IPS DF 6.9 (cell line): ENCODE data around the gene PIH1D1.

Source experiments
- DNase-seq: peaks from one replicate; pipeline ENCODE4 v3.0.0-alpha.2; 2013; ENCODE audit warnings: low read depth, low spot score
- H3K27ac ChIP-seq: one replicate; pipeline ENCODE4 v1.5.1; 2013; ENCODE audit warnings: low read length, control low read depth
- H3K27me3 ChIP-seq: 2 replicates; pipeline ENCODE4 v1.6.1; 2013; ENCODE audit warnings: mild to moderate bottlenecking, low read length; ENCODE audit not compliant: control insufficient read depth, insufficient read depth
- H3K36me3 ChIP-seq: 2 replicates; pipeline ENCODE4 v1.6.1; 2013; ENCODE audit warnings: low read length; ENCODE audit not compliant: control insufficient read depth, insufficient read depth
- H3K4me1 ChIP-seq: 2 replicates; pipeline ENCODE4 v1.6.1; 2013; ENCODE audit warnings: low read length; ENCODE audit not compliant: control insufficient read depth, insufficient read depth
- H3K4me3 ChIP-seq: 2 replicates; pipeline ENCODE4 v1.5.1; 2013; ENCODE audit warnings: mild to moderate bottlenecking, low read length
- H3K9me3 ChIP-seq: 2 replicates; pipeline ENCODE4 v1.6.1; 2013; ENCODE audit warnings: low read length, inconsistent platforms; ENCODE audit not compliant: control insufficient read depth, insufficient read depth
- WGBS: extraction: QIAGEN DNeasy Blood & Tissue Kit; methylation state at CpG from one replicate; pipeline ENCODE4 v1.1.7; 2013; ENCODE audit warnings: mixed read lengths, missing lambda C conversion rate; ENCODE audit not compliant: insufficient read length, insufficient coverage; 5-methylcytosine and 5-hydroxymethylcytosine counted together

Gene PIH1D1

DNA sequence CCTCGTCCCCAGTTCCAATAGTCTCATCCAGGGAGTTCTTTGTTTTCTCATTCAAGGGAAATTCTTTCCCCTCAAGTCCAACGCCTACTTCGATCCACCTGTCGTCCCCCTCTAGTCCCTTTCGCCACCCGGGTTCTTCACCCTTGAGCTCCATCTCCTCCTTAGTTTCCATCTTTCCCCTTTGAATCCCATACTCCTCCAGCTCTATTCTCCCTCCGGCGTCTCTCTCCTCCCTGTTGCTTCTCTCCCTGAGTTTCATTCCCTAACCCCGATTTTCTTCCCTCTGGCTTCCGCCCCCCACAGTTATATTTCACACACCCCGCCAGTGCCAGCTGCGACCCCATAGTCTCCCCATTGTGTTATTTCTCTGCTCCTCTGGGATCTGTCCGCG lies 9.7 kb downstream of the PIH1D1 start:
- Histone ChIP-seq H3K36me3 (peaks cover 6% of the 10 kb centered on the region), H3K27ac (no peak overlapping the region), H3K4me3 (peak overlapping the region; percentile 3; the same call in 1 of the 2 replicates), H3K4me1 (no peaks in the 10 kb centered on the region; the same call in 1 of the 2 replicates), H3K9me3 (no peaks in the 10 kb centered on the region), H3K27me3 (peaks cover 22% of the 10 kb centered on the region; the same call in 1 of the 2 replicates)
- DNase-seq, result no peak
- no CpG with 5 or more reads among the region's 14 CpGs for WGBS

- peaks cover 3% of the 10 kb centered on the region; the same call in 1 of the 2 replicates for H3K4me1 ChIP-seq
- no peak for DNase-seq
- no peaks in the 10 kb centered on the region for H3K36me3 ChIP-seq
- WGBS, result no CpG with 5 or more reads among the region's 56 CpGs
- no peaks in the 10 kb centered on the region for H3K9me3 ChIP-seq
- peaks cover 22% of the 10 kb centered on the region; the same call in 1 of the 2 replicates for H3K27me3 ChIP-seq
- H3K27ac ChIP-seq, result no peak within 1 kb of the TSS
- peak within 1 kb of the TSS; percentile 23; the same call in 1 of the 2 replicates for H3K4me3 ChIP-seq
Observed at GRCh38 chr19:49441210-49441959, 10.2 kb downstream of the PIH1D1 start, which contains the start of gene SLC17A7. TSS of gene SLC17A7 (minus strand) at chr19:49441527. CDS start at chr19:49441379, 148 bp downstream.

- WGBS, result no CpG with 5 or more reads among the region's 19 CpGs
- Histone ChIP-seq H3K27ac (no peak overlapping the region), H3K4me1 (peaks cover 6% of the 10 kb centered on the region; the same call in 1 of the 2 replicates), H3K4me3 (peak overlapping the region; percentile 18; the same call in 1 of the 2 replicates), H3K9me3 (no peaks in the 10 kb centered on the region), H3K36me3 (no peaks in the 10 kb centered on the region), H3K27me3 (peaks cover 22% of the 10 kb centered on the region; the same call in 1 of the 2 replicates)
- DNase-seq, result no peak
Observed at GRCh38 chr19:49440439-49441209, 11.0 kb downstream of the PIH1D1 start.

GRCh38 chr19:49439836-49440235 lies 11.8 kb downstream of the PIH1D1 start:
- Histone ChIP-seq H3K36me3 (no peaks in the 10 kb centered on the region), H3K9me3 (no peaks in the 10 kb centered on the region), H3K4me3 (no peak overlapping the region), H3K27me3 (peaks cover 22% of the 10 kb centered on the region; the same call in 1 of the 2 replicates), H3K27ac (no peak overlapping the region), H3K4me1 (peaks cover 6% of the 10 kb centered on the region; the same call in 1 of the 2 replicates)
- WGBS, result no CpG with 5 or more reads among the region's 6 CpGs
- no peak for DNase-seq

DNA sequence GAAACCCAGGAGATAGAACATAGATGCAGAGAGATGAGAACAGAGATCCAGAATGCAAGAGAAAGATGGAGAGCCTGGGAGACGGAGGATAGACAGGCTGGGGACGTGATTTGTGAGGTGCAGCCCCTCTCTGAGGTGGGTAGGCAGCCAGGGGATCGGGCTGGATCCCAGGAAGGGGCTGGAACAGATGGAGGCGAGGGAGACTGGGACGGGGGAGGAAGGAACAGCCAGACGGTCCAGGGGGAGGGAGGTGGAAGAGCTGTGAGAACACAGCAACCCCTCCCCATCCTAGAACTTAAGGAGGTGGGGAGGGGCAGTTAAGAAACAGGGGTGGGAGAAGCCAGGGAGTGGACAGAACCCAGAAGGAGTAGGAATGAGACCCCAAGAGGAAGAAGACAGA lies 13.4 kb downstream of the PIH1D1 start:
- no peak for DNase-seq
- no CpG with 5 or more reads among the region's 6 CpGs for WGBS
- H3K4me3 ChIP-seq, result no peak overlapping the region

GRCh38 chr19:49437231-49437630 lies 14.4 kb downstream of the PIH1D1 start:
- Histone ChIP-seq H3K4me1 (peaks cover 8% of the 10 kb centered on the region; the same call in 1 of the 2 replicates), H3K27ac (no peak overlapping the region), H3K27me3 (peaks cover 25% of the 10 kb centered on the region; the same call in 1 of the 2 replicates), H3K36me3 (no peaks in the 10 kb centered on the region), H3K4me3 (no peak overlapping the region), H3K9me3 (no peaks in the 10 kb centered on the region)
- no CpG with 5 or more reads among the region's 8 CpGs for WGBS
- DNase-seq, result no peak

More for the DNA sequence above, 13.4 kb downstream of the PIH1D1 start:
- Histone ChIP-seq H3K4me1 (peaks cover 8% of the 10 kb centered on the region; the same call in 1 of the 2 replicates), H3K36me3 (no peaks in the 10 kb centered on the region), H3K27me3 (peaks cover 24% of the 10 kb centered on the region; the same call in 1 of the 2 replicates), H3K27ac (no peak overlapping the region), H3K9me3 (no peaks in the 10 kb centered on the region)

DNA sequence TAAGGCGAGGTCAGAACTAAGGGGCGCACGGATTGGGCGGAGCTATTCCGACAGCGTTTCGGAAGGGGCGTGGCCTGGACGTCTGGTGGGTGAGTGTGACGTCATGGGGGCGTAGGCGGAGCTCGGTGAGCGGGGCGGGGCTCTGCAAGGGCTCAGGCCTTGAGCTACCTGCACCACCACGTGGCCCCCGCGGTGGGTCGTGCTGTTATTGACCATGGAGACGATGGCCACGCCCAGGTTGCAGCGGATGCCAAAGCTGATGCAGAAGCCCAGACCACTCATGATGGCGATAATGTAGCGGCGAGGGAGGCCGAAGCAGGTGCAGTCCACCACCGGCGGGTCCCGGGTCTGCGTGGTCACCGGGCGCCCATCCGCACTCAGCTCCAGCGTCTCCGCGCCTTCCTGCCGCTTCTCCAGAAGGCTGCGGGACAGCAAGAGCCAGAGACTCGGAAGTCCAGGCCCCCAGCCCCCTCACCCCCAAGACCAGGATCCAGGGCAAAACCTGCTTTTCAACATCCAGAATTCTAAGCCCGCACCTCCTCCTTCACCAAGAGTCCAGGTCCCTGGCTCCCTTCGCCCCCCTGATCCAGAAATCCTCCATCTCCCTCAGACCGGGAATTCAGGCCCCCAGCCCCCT lies 15.1 kb downstream of the PIH1D1 start:
- H3K4me3 ChIP-seq, result peak overlapping the region; percentile 5; the same call in 1 of the 2 replicates
- no peaks in the 10 kb centered on the region for H3K36me3 ChIP-seq
- peaks cover 25% of the 10 kb centered on the region; the same call in 1 of the 2 replicates for H3K27me3 ChIP-seq
- no CpG with 5 or more reads among the region's 42 CpGs for WGBS
- peaks cover 10% of the 10 kb centered on the region; the same call in 1 of the 2 replicates for H3K4me1 ChIP-seq
- DNase-seq, result peak; percentile 76
- H3K27ac ChIP-seq, result no peak overlapping the region
- H3K9me3 ChIP-seq, result no peaks in the 10 kb centered on the region

- no peak overlapping the region for H3K27ac ChIP-seq
- peaks cover 25% of the 10 kb centered on the region; the same call in 1 of the 2 replicates for H3K27me3 ChIP-seq
- no peaks in the 10 kb centered on the region for H3K36me3 ChIP-seq
- peaks cover 13% of the 10 kb centered on the region; the same call in 1 of the 2 replicates for H3K4me1 ChIP-seq
- no peak overlapping the region for H3K4me3 ChIP-seq
- no CpG with 5 or more reads among the region's 10 CpGs for WGBS
- DNase-seq, result no peak
- no peaks in the 10 kb centered on the region for H3K9me3 ChIP-seq
Observed at GRCh38 chr19:49435670-49436069, 15.9 kb downstream of the PIH1D1 start.

- peaks cover 19% of the 10 kb centered on the region; the same call in 1 of the 2 replicates for H3K27me3 ChIP-seq
- no peak overlapping the region for H3K27ac ChIP-seq
- H3K4me3 ChIP-seq, result no peak overlapping the region
- no CpG with 5 or more reads among the region's 18 CpGs for WGBS
- no peaks in the 10 kb centered on the region for H3K36me3 ChIP-seq
- H3K4me1 ChIP-seq, result peaks cover 13% of the 10 kb centered on the region; the same call in 1 of the 2 replicates
- H3K9me3 ChIP-seq, result no peaks in the 10 kb centered on the region
- no peak for DNase-seq
Observed at GRCh38 chr19:49434907-49435583, 16.6 kb downstream of the PIH1D1 start.
